GM18907 (cell line): ENCODE measurements around the gene SLC16A11.
"Not testable (repeated sequence)": the region's sequence is repeated elsewhere in the genome, so short reads cannot be mapped to it uniquely, and the experiment has no call there.

Experiments
- ATAC-seq: cut with Tn5 transposase; IDR thresholded peaks from one replicate; pipeline ENCODE4 v1.9.1; 2021; ENCODE audit warnings: mild to moderate bottlenecking, moderate library complexity; ENCODE audit not compliant: unreplicated experiment

Gene SLC16A11

GRCh38 chr17:7058831-7059447 is 15.0 kb upstream of the SLC16A11 start:
- no peak for ATAC-seq

GRCh38 chr17:7056386-7056785 is 12.5 kb upstream of the SLC16A11 start:
- no peak for ATAC-seq

GRCh38 chr17:7050583-7050982 is 6.7 kb upstream of the SLC16A11 start:
- not testable (repeated sequence) for ATAC-seq

GRCh38 chr17:7048968-7049367 is 5.1 kb upstream of the SLC16A11 start:
- no peak for ATAC-seq

- no peak for ATAC-seq
These were observed 3.7 kb upstream of the SLC16A11 start for GRCh38 chr17:7047566-7047965.

- not testable (repeated sequence) for ATAC-seq
These were observed 3.0 kb upstream of the SLC16A11 start for GRCh38 chr17:7046725-7047397.

GRCh38 chr17:7046127-7046724 is 2.3 kb upstream of the SLC16A11 start:
- no peak for ATAC-seq

GRCh38 chr17:7045492-7046126 is 1.7 kb upstream of the SLC16A11 start:
- ATAC-seq, result no peak

GRCh38 chr17:7043182-7043496 is 753 bp downstream of the SLC16A11 start:
- ATAC-seq, result no peak

- no peak for ATAC-seq
These were observed 1.3 kb downstream of the SLC16A11 start for GRCh38 chr17:7042501-7043181.

- ATAC-seq, result no peak
These were observed 2.0 kb downstream of the SLC16A11 start for GRCh38 chr17:7041607-7042500.

GRCh38 chr17:7039832-7040231 is 4.1 kb downstream of the SLC16A11 start:
- no peak for ATAC-seq

- no peak for ATAC-seq
These were observed 5.6 kb downstream of the SLC16A11 start for GRCh38 chr17:7038025-7038862.

GRCh38 chr17:7035591-7036368 is 8.1 kb downstream of the SLC16A11 start, which contains the start of gene SLC16A13:
TSS of gene SLC16A13 (plus strand) at chr17:7036015. CDS start at chr17:7036383, 368 bp downstream.
- peak; percentile 88 for ATAC-seq

- peak; percentile 14 for ATAC-seq
These were observed 8.8 kb downstream of the SLC16A11 start for GRCh38 chr17:7034955-7035590.

- no peak for ATAC-seq
These were observed 14.2 kb downstream of the SLC16A11 start for GRCh38 chr17:7029659-7030058.

- no peak for ATAC-seq
These were observed 14.8 kb downstream of the SLC16A11 start for GRCh38 chr17:7029096-7029495.

- ATAC-seq, result no peak
These were observed 16.6 kb downstream of the SLC16A11 start for GRCh38 chr17:7027335-7027734.
